K562 (cell line): ENCODE measurements around the gene ZNF791. TPM values are rescaled to one million over a fixed set of nuclear protein-coding genes. Genes with fewer than 3 reads are reported as not detected.

Source experiments
- HMG20A ChIP-seq: fragments of 450-650 bp; formaldehyde crosslinking; conservative IDR thresholded peaks from 2 replicates; pipeline ENCODE4 v1.4.0; 2020; ENCODE audit warnings: mild to moderate bottlenecking, mixed read lengths
- MCM2 ChIP-seq: fragments of 450-650 bp; IDR thresholded peaks from 2 replicates; pipeline ENCODE4 v1.6.1; 2017; ENCODE audit warnings: low read depth, mild to moderate bottlenecking
- MED1 ChIP-seq: sonication (generic); formaldehyde crosslinking; IDR thresholded peaks from 2 replicates; pipeline ENCODE4 v1.8.1; 2023; ENCODE audit warnings: missing genetic modification reagents, borderline replicate concordance
- NBN ChIP-seq: fragments of 450-650 bp; IDR thresholded peaks from 2 replicates; pipeline ENCODE4 v1.6.1; 2016; ENCODE audit warnings: low read depth, mild to moderate bottlenecking
- PHB ChIP-seq: fragments of 250-450 bp; sonication (Bioruptor Pico); IDR thresholded peaks from 2 replicates; pipeline ENCODE4 v1.5.0; 2021
- PHF8 ChIP-seq: fragments of 200-600 bp; sonication (generic); IDR thresholded peaks from 2 replicates; pipeline ENCODE4 v1.6.1; 2012; ENCODE audit warnings: mixed run types, mild to moderate bottlenecking, inconsistent platforms, low read length, moderate library complexity, borderline replicate concordance
- POU5F1 ChIP-seq: fragments of 150-350 bp; IDR thresholded peaks from 2 replicates; pipeline ENCODE4 v1.6.1; 2014; ENCODE audit warnings: borderline replicate concordance, low read length, low read depth, mild to moderate bottlenecking; ENCODE audit not compliant: partially characterized antibody
- SIN3A ChIP-seq, 2 experiments: fragments of 150-350 bp in 1 of 2; IDR thresholded peaks; 2 replicates each; pipeline ENCODE4 v1.6.1; 2011 to 2016; ENCODE audit warnings: borderline replicate concordance in 2 of 2, low read depth in 2 of 2, low read length in 2 of 2, mild to moderate bottlenecking in 2 of 2, moderate library complexity in 2 of 2; ENCODE audit not compliant: control insufficient read depth in 1 of 2
- SIN3B ChIP-seq: fragments of 450-650 bp; IDR thresholded peaks from 2 replicates; pipeline ENCODE4 v1.6.1; 2017; ENCODE audit warnings: low read depth, mild to moderate bottlenecking, moderate library complexity
- ZNF134 ChIP-seq: fragments of 250-450 bp; sonication (Bioruptor Pico); conservative IDR thresholded peaks from 2 replicates; pipeline ENCODE4 v1.4.0; 2020
- ZNF253 ChIP-seq: fragments of 250-450 bp; sonication (Bioruptor Pico); conservative IDR thresholded peaks from 2 replicates; pipeline ENCODE4 v1.6.1; 2021; ENCODE audit warnings: mild to moderate bottlenecking
- ZNF551 ChIP-seq: fragments of 250-450 bp; sonication (Bioruptor Pico); IDR thresholded peaks from 2 replicates; pipeline ENCODE4 v1.5.0; 2021; ENCODE audit warnings: mild to moderate bottlenecking, moderate library complexity
- ZNF584 ChIP-seq: fragments of 200-800 bp; sonication (Bioruptor generic); IDR thresholded peaks from 2 replicates; pipeline ENCODE4 v1.6.1; 2016; ENCODE audit warnings: low read depth, mild to moderate bottlenecking, missing genetic modification characterization, missing compliant biosample characterization
- ZNF707 ChIP-seq: fragments of 250-450 bp; sonication (Bioruptor Pico); conservative IDR thresholded peaks from 2 replicates; pipeline ENCODE4 v1.8.0; 2022; ENCODE audit warnings: inconsistent platforms, mild to moderate bottlenecking, moderate library complexity
- polyA plus RNA-seq, 8 experiments: library from polyadenylated mRNA; depleted of rRNA in 4 of 8; stranded (reverse) in 5 of 8; unstranded in 3 of 8; fragments of >200 nt; fragmentation: Nextera tagmentation in 2 of 8; fragmentation: Illumina TruSeq in 1 of 8; extraction: Ambion mirVana in 2 of 8; extraction: Trizol in 1 of 8; gene quantifications; 2 replicates each; pipeline versions ENCODE4 v1.2.1 to v1.2.3, GENCODE V29; 2011 to 2014; ENCODE audit warnings: inconsistent platforms in 1 of 8, missing spikeins in 1 of 8
- total RNA-seq, 7 experiments: library from RNA; depleted of rRNA in 6 of 7; stranded (reverse); fragments of >200 nt in 6 of 7; fragmentation: Illumina TruSeq in 2 of 7; extraction: Trizol in 2 of 7; gene quantifications; 2 replicates each; pipeline versions ENCODE4 v1.2.1 to v1.2.3, GENCODE V29; 2011 to 2021; ENCODE audit warnings: low replicate concordance in 1 of 7
- TF ChIP-seq, protein P1 (sequence below): fragments of 250-450 bp; sonication (Bioruptor Pico); IDR thresholded peaks from 2 replicates; pipeline ENCODE4 v1.5.0; 2021; ENCODE audit warnings: mild to moderate bottlenecking, borderline replicate concordance
- TF ChIP-seq, protein P2 (sequence below): fragments of 450-650 bp; IDR thresholded peaks from 2 replicates; pipeline ENCODE4 v1.6.1; 2016
- TF ChIP-seq, protein P3 (sequence below): fragments of 250-450 bp; sonication (Bioruptor Pico); IDR thresholded peaks from 2 replicates; pipeline ENCODE4 v1.4.0; 2020; ENCODE audit warnings: mild to moderate bottlenecking, moderate library complexity

The ZNF791 gene
- total and polyA plus RNA-seq, 9 of the 15 experiments (the other 6 are each of a cell fraction or from before 2014, with no cell fraction given): 7.8 to 22.7 (median 13.1) TPM

DNA sequence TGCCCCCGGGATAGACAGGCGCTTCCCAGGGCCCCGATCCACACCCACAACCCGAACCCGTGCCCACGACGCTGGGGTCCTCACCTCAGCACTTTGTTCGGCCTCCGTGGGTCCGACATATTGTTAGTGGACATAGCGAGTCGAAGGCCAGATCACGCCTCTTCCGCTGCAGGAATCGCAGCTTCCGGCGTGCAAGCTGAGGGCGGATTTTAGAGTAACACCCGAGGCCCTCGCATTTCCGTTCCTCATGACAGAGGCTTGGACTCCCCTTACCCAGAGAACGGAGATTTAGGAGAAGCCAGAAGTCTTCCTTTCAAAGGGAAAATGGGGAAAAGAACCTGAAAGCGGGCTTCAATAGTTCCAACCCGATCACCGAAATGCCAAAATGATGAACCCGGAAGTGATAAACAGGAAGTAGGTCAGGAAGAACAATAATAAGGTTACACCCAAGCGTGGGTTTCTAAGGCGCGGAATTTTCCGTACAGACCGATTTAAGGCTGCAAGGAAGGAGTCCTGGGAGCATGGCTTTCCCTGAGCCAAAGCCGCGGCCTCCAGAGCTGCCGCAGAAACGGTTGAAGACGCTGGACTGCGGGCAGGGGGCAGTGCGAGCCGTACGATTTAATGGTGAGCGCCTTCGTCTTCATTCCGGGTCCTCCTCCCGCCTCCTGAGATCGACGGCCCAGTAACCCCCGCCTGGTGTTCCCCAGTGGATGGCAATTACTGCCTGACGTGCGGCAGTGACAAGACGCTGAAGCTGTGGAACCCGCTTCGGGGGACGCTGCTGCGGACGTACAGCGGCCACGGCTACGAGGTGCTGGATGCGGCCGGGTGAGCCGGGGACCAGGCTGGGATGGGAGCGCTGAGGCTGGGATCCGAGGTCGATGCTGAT lies 58.8 kb downstream of the ZNF791 start (continued):
- TF ChIP-seq, protein P1, sequence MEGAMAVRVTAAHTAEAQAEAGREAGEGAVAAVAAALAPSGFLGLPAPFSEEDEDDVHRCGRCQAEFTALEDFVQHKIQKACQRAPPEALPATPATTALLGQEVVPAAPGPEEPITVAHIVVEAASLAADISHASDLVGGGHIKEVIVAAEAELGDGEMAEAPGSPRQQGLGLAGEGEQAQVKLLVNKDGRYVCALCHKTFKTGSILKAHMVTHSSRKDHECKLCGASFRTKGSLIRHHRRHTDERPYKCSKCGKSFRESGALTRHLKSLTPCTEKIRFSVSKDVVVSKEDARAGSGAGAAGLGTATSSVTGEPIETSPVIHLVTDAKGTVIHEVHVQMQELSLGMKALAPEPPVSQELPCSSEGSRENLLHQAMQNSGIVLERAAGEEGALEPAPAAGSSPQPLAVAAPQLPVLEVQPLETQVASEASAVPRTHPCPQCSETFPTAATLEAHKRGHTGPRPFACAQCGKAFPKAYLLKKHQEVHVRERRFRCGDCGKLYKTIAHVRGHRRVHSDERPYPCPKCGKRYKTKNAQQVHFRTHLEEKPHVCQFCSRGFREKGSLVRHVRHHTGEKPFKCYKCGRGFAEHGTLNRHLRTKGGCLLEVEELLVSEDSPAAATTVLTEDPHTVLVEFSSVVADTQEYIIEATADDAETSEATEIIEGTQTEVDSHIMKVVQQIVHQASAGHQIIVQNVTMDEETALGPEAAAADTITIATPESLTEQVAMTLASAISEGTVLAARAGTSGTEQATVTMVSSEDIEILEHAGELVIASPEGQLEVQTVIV (CRISPR knock-in tag): no peak
- no peak for TF ChIP-seq HMG20A (CRISPR knock-in tag)
- no peak for TF ChIP-seq MCM2
- peak in 1 of 2 experiments; percentile 72; a peak in 2 of 4 replicates for TF ChIP-seq SIN3A (IDR thresholded peaks at IDR 0.05; ENCODE audit: borderline replicate concordance in 2 of 2, control insufficient read depth in 1 of 2, low read depth in 2 of 2, low read length in 2 of 2)
- no peak for TF ChIP-seq ZNF134 (CRISPR knock-in tag)
- TF ChIP-seq, protein P2, sequence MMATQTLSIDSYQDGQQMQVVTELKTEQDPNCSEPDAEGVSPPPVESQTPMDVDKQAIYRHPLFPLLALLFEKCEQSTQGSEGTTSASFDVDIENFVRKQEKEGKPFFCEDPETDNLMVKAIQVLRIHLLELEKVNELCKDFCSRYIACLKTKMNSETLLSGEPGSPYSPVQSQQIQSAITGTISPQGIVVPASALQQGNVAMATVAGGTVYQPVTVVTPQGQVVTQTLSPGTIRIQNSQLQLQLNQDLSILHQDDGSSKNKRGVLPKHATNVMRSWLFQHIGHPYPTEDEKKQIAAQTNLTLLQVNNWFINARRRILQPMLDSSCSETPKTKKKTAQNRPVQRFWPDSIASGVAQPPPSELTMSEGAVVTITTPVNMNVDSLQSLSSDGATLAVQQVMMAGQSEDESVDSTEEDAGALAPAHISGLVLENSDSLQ: peak; percentile 89
- TF ChIP-seq PHF8: peak; percentile 89; the same call in 1 of the 2 replicates
- no peak for TF ChIP-seq MED1 (CRISPR knock-in tag)
- peak; percentile 96 for TF ChIP-seq SIN3B
- TF ChIP-seq POU5F1: no peak
- TF ChIP-seq ZNF584 (CRISPR knock-in tag): no peak
- TF ChIP-seq NBN: peak; percentile 54; the same call in 1 of the 2 replicates
- TF ChIP-seq ZNF253: no peak
- no peak for TF ChIP-seq ZNF551 (CRISPR knock-in tag)
- TF ChIP-seq, protein P3, sequence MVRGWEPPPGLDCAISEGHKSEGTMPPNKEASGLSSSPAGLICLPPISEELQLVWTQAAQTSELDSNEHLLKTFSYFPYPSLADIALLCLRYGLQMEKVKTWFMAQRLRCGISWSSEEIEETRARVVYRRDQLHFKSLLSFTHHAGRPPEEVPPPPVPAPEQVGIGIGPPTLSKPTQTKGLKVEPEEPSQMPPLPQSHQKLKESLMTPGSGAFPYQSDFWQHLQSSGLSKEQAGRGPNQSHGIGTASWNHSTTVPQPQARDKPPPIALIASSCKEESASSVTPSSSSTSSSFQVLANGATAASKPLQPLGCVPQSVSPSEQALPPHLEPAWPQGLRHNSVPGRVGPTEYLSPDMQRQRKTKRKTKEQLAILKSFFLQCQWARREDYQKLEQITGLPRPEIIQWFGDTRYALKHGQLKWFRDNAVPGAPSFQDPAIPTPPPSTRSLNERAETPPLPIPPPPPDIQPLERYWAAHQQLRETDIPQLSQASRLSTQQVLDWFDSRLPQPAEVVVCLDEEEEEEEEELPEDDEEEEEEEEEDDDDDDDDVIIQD: no peak
- no peak for TF ChIP-seq ZNF707 (CRISPR knock-in tag)
- TF ChIP-seq PHB (CRISPR knock-in tag): 0 out of 2 replicates have a peak, but pooled peaks have one; percentile 25
